GM12878 (cell line): ENCODE measurements around the gene SLC12A5. TPM values are rescaled to one million over a fixed set of nuclear protein-coding genes. Genes with fewer than 3 reads are reported as not detected.

ENCODE experiments used
- ATAC-seq: fragments of 200-7000 bp; cut with Tn5 transposase; 3 replicates; pipeline ENCODE4 v1.9.1; 2020; ENCODE audit warnings: mild to moderate bottlenecking, moderate library complexity
- BruUV-seq: library from RNA; stranded (reverse); fragments of 400-500 nt; replicated peaks from 2 replicates; lab custom pipeline; 2021; lab: Mats Ljungman, UMichigan
- CTCF ChIA-PET: fragments of 300-600 bp; sonication (Branson Sonifier 250); formaldehyde crosslinking; extraction: SDS; loops from one replicate; lab custom pipeline; 2021; ENCODE audit warnings: inconsistent platforms; lab: Yijun Ruan, JAX
- POLR2A ChIA-PET: fragments of 350-600 bp; formaldehyde crosslinking; extraction: SDS; loops from one replicate; lab custom pipeline; 2021; ENCODE audit warnings: inconsistent platforms; lab: Charles Lee
- RAD21 ChIA-PET: fragments of 300-600 bp; sonication (Branson Sonifier 250); formaldehyde crosslinking; loops from one replicate; lab custom pipeline; 2023; ENCODE audit warnings: antibody characterized with exemption; ENCODE audit not compliant: unreplicated experiment; lab: Charles Lee
- SMC1A ChIA-PET: fragments of 300-600 bp; sonication (Branson Sonifier 250); formaldehyde crosslinking; loops from one replicate; lab custom pipeline; 2023; ENCODE audit not compliant: unreplicated experiment, uncharacterized antibody; lab: Charles Lee
- DNase-seq: peaks from one replicate; pipeline ENCODE4 v3.0.0-alpha.2; 2011; ENCODE audit warnings: low read depth, low spot score
- FAIRE-seq: peaks from 3 replicates; lab custom pipeline; 2011; peaks lifted over from hg19 to GRCh38; lab: Jason Lieb, UNC
- H2AFZ ChIP-seq: 2 replicates; pipeline ENCODE4 v1.6.0; 2011; ENCODE audit warnings: low read depth, low read length, control low read depth; ENCODE audit not compliant: control insufficient read depth
- H3K27ac ChIP-seq: 2 replicates; pipeline ENCODE4 v1.5.1; 2011; ENCODE audit warnings: control low read depth; ENCODE audit not compliant: control insufficient read depth, insufficient read depth
- H3K27me3 ChIP-seq, 2 experiments: replicated peaks in 1 of 2; 2 replicates each; pipeline versions ENCODE4 v1.6.0 to v1.6.1; 2011; ENCODE audit warnings: low read length in 1 of 2; ENCODE audit not compliant: control insufficient read depth in 2 of 2, insufficient read depth in 2 of 2
- H3K36me3 ChIP-seq, 2 experiments: 2 replicates each; pipeline ENCODE4 v1.5.1; 2011; ENCODE audit warnings: low read length in 1 of 2; ENCODE audit not compliant: control insufficient read depth in 2 of 2, insufficient read depth in 2 of 2
- H3K4me1 ChIP-seq: 2 replicates; pipeline ENCODE4 v1.6.1; 2011; ENCODE audit warnings: mild to moderate bottlenecking, low read length, moderate library complexity, mixed read lengths; ENCODE audit not compliant: control insufficient read depth, insufficient read depth
- H3K4me2 ChIP-seq: 2 replicates; pipeline ENCODE4 v1.6.0; 2011; ENCODE audit warnings: control low read depth; ENCODE audit not compliant: control insufficient read depth, insufficient read depth
- H3K4me3 ChIP-seq: fragments of 200-600 bp; sonication (generic); 2 replicates; pipeline ENCODE4 v1.5.1; 2016
- H3K79me2 ChIP-seq: 2 replicates; pipeline ENCODE4 v1.6.0; 2011; ENCODE audit warnings: low read length; ENCODE audit not compliant: control insufficient read depth, insufficient read depth
- H3K9ac ChIP-seq: 2 replicates; pipeline ENCODE4 v1.8.0; 2011; ENCODE audit warnings: low read length, control low read depth, mixed read lengths; ENCODE audit not compliant: control insufficient read depth, insufficient read depth
- H3K9me3 ChIP-seq: replicated peaks from 3 replicates; pipeline ENCODE4 v1.5.1; 2011; ENCODE audit warnings: mild to moderate bottlenecking, low read length; ENCODE audit not compliant: control insufficient read depth, insufficient read depth
- H4K20me1 ChIP-seq: 2 replicates; pipeline ENCODE4 v1.6.0; 2011; ENCODE audit not compliant: control insufficient read depth, insufficient read depth
- BACH1 ChIP-seq: fragments of 450-650 bp; IDR thresholded peaks from 2 replicates; pipeline ENCODE4 v1.6.1; 2017; ENCODE audit warnings: mild to moderate bottlenecking, borderline replicate concordance
- CHD1 ChIP-seq: IDR thresholded peaks from 2 replicates; pipeline ENCODE4 v1.6.1; 2012; ENCODE audit warnings: low read depth, low read length, improper control_type of control experiment
- CHD4 ChIP-seq: fragments of 200-600 bp; sonication (generic); IDR thresholded peaks from 2 replicates; pipeline ENCODE4 v1.6.1; 2016; ENCODE audit warnings: mild to moderate bottlenecking
- EGR1 ChIP-seq, 2 experiments: IDR thresholded peaks; 1 replicate in 1 of 2; 2 replicates in 1 of 2; pipeline ENCODE4 v1.6.1; 2011 to 2012; ENCODE audit warnings: low read depth in 2 of 2, low read length in 2 of 2, borderline replicate concordance in 1 of 2, mild to moderate bottlenecking in 1 of 2, moderate library complexity in 1 of 2
- HCFC1 ChIP-seq: fragments of 150-350 bp; IDR thresholded peaks from 2 replicates; pipeline ENCODE4 v1.6.1; 2014; ENCODE audit warnings: low read length
- KLF5 ChIP-seq: fragments of 450-650 bp; IDR thresholded peaks from 2 replicates; pipeline ENCODE4 v1.6.1; 2014; ENCODE audit warnings: mild to moderate bottlenecking; ENCODE audit not compliant: partially characterized antibody
- NFIC ChIP-seq: IDR thresholded peaks from 2 replicates; pipeline ENCODE4 v1.6.1; 2012; ENCODE audit warnings: low read depth, mild to moderate bottlenecking, inconsistent platforms, low read length, moderate library complexity
- NR2F1 ChIP-seq: fragments of 450-650 bp; conservative IDR thresholded peaks from 2 replicates; pipeline ENCODE4 v1.6.1; 2017; ENCODE audit warnings: mild to moderate bottlenecking
- PAX5 ChIP-seq: IDR thresholded peaks from 2 replicates; pipeline ENCODE4 v1.6.1; 2011; ENCODE audit warnings: low read depth, low read length, borderline replicate concordance
- PAX8 ChIP-seq: fragments of 450-650 bp; IDR thresholded peaks from 2 replicates; pipeline ENCODE4 v1.6.1; 2017; ENCODE audit warnings: mild to moderate bottlenecking, moderate library complexity
- RCOR1 ChIP-seq: conservative IDR thresholded peaks from 2 replicates; pipeline ENCODE4 v1.6.1; 2012; ENCODE audit warnings: low read depth, low read length, improper control_type of control experiment
- SIN3A ChIP-seq: IDR thresholded peaks from 2 replicates; pipeline ENCODE4 v1.6.1; 2012; ENCODE audit warnings: low read depth, low read length, improper control_type of control experiment
- STAT1 ChIP-seq: fragments of 450-650 bp; conservative IDR thresholded peaks from 2 replicates; pipeline ENCODE4 v1.6.1; 2014; ENCODE audit warnings: antibody characterized with exemption, mild to moderate bottlenecking
- TCF12 ChIP-seq: IDR thresholded peaks from 2 replicates; pipeline ENCODE4 v1.6.1; 2011; ENCODE audit warnings: low read depth, mild to moderate bottlenecking, low read length
- ZNF622 ChIP-seq: fragments of 450-650 bp; IDR thresholded peaks from 2 replicates; pipeline ENCODE4 v1.6.1; 2017; ENCODE audit warnings: mild to moderate bottlenecking, inconsistent platforms
- ZSCAN29 ChIP-seq: fragments of 450-650 bp; IDR thresholded peaks from 2 replicates; pipeline ENCODE4 v1.6.1; 2017; ENCODE audit warnings: mild to moderate bottlenecking, moderate library complexity
- WGBS: methylation state at CpG from one replicate; pipeline ENCODE4 v1.1.6; 2016; ENCODE audit warnings: low lambda C conversion rate; ENCODE audit not compliant: insufficient replicate concordance, insufficient coverage; ENCODE audit errors: missing lambda C conversion rate; 5-methylcytosine and 5-hydroxymethylcytosine counted together
- in situ Hi-C: fragments of 300-500 bp; cut with MboI; formaldehyde crosslinking; loops from 9 replicates; pipeline ENCODE4 v1.14.3; 2018; ENCODE audit warnings: mixed read lengths
- intact Hi-C: fragments of 100-400 bp; cut with micrococcal nuclease; formaldehyde crosslinking; loops from one replicate; pipeline ENCODE4 v1.14.2; 2022; ENCODE audit not compliant: unreplicated experiment
- polyA plus RNA-seq, 11 experiments: library from polyadenylated mRNA; depleted of rRNA in 4 of 11; unstranded in 6 of 11; stranded (reverse) in 5 of 11; fragments of >200 nt; fragmentation: Nextera tagmentation in 4 of 11; fragmentation: Illumina TruSeq in 1 of 11; extraction: Ambion mirVana in 4 of 11; extraction: Trizol in 1 of 11; gene quantifications; 1 replicate in 1 of 11; 2 replicates in 10 of 11; pipeline versions ENCODE4 v1.2.1 to v1.2.3, GENCODE V29; 2011 to 2016; ENCODE audit warnings: inconsistent platforms in 2 of 11, missing spikeins in 2 of 11, low read depth in 1 of 11
- total RNA-seq, 4 experiments: library from RNA; depleted of rRNA in 3 of 4; stranded (reverse); fragments of >200 nt in 3 of 4; fragmentation: Illumina TruSeq in 1 of 4; extraction: Trizol in 1 of 4; gene quantifications; 2 replicates each; pipeline versions ENCODE4 v1.2.1 to v1.2.3, GENCODE V29; 2013 to 2021
- TF ChIP-seq, protein P1 (sequence below): fragments of 450-650 bp; IDR thresholded peaks from 2 replicates; pipeline ENCODE4 v1.6.1; 2017; ENCODE audit warnings: low read depth, mild to moderate bottlenecking, moderate library complexity
- TF ChIP-seq, protein P2 (sequence below): fragments of 450-650 bp; IDR thresholded peaks from 2 replicates; pipeline ENCODE4 v1.6.1; 2017; ENCODE audit warnings: borderline replicate concordance
- TF ChIP-seq, protein P3 (sequence below): fragments of 450-650 bp; formaldehyde crosslinking; IDR thresholded peaks from 2 replicates; pipeline ENCODE4 v1.4.0; 2022; ENCODE audit warnings: mild to moderate bottlenecking, moderate library complexity
- TF ChIP-seq, protein P4 (sequence below): IDR thresholded peaks from 2 replicates; pipeline ENCODE4 v1.6.1; 2011; ENCODE audit warnings: low read depth, mild to moderate bottlenecking, low read length, moderate library complexity, borderline replicate concordance; ENCODE audit errors: extremely low read depth

Gene SLC12A5
- total and polyA plus RNA-seq, 10 of the 15 experiments (the other 5 are each of a cell fraction or from before 2014, with no cell fraction given), result 0.26 to 2.7 (median 1.2) TPM

DNA sequence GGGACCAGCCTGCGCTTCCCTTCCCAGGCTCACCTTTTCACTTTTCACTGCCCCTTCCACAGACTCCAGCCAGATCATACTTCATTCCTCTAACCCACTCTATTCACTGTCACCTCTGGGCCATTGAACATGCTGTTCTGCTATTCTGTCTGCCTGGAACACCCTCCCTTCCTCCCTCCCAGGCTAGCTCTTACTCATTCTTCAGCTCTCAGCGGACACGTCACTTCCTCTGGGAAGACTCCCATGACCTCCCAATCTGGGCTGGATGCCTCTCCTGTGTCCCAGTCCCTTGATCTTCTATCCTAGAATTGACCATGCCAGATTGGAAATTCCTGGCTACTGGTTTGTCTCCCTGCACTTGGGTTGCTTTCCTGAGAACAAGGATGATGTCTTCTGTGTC, 5.0 kb downstream of the SLC12A5 start (continued):
- TF ChIP-seq, protein P1, sequence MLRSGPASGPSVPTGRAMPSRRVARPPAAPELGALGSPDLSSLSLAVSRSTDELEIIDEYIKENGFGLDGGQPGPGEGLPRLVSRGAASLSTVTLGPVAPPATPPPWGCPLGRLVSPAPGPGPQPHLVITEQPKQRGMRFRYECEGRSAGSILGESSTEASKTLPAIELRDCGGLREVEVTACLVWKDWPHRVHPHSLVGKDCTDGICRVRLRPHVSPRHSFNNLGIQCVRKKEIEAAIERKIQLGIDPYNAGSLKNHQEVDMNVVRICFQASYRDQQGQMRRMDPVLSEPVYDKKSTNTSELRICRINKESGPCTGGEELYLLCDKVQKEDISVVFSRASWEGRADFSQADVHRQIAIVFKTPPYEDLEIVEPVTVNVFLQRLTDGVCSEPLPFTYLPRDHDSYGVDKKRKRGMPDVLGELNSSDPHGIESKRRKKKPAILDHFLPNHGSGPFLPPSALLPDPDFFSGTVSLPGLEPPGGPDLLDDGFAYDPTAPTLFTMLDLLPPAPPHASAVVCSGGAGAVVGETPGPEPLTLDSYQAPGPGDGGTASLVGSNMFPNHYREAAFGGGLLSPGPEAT, result no peak
- TF ChIP-seq STAT1 (no peak), NR2F1 (no peak), CHD4 (no peak), ZNF622 (no peak), NFIC (no peak), KLF5 (no peak), PAX5 (no peak), HCFC1 (no peak), TCF12 (no peak), BACH1 (no peak)
- TF ChIP-seq, protein P2, sequence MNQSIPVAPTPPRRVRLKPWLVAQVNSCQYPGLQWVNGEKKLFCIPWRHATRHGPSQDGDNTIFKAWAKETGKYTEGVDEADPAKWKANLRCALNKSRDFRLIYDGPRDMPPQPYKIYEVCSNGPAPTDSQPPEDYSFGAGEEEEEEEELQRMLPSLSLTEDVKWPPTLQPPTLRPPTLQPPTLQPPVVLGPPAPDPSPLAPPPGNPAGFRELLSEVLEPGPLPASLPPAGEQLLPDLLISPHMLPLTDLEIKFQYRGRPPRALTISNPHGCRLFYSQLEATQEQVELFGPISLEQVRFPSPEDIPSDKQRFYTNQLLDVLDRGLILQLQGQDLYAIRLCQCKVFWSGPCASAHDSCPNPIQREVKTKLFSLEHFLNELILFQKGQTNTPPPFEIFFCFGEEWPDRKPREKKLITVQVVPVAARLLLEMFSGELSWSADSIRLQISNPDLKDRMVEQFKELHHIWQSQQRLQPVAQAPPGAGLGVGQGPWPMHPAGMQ, result no peak

DNA sequence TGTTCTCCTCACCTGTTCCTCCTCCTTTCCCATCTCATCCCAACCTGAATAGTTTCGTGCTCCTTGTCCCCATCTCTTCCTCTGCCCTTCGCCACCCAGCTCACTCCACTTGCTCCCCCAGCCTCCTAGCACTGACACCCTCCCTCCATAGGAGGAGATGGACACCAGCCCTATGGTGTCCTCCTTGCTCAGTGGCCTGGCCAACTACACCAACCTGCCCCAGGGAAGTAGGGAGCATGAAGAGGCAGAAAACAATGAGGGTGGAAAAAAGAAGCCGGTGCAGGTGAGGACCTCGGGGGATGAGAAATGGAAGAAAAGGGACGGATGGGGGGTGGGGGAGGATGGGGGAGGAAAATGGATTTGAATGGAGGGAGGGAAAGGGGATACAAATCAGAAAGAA, 6.2 kb downstream of the SLC12A5 start:
- ChIA-PET CTCF (no interaction called here), POLR2A (no interaction called here)
- TF ChIP-seq, protein P3, sequence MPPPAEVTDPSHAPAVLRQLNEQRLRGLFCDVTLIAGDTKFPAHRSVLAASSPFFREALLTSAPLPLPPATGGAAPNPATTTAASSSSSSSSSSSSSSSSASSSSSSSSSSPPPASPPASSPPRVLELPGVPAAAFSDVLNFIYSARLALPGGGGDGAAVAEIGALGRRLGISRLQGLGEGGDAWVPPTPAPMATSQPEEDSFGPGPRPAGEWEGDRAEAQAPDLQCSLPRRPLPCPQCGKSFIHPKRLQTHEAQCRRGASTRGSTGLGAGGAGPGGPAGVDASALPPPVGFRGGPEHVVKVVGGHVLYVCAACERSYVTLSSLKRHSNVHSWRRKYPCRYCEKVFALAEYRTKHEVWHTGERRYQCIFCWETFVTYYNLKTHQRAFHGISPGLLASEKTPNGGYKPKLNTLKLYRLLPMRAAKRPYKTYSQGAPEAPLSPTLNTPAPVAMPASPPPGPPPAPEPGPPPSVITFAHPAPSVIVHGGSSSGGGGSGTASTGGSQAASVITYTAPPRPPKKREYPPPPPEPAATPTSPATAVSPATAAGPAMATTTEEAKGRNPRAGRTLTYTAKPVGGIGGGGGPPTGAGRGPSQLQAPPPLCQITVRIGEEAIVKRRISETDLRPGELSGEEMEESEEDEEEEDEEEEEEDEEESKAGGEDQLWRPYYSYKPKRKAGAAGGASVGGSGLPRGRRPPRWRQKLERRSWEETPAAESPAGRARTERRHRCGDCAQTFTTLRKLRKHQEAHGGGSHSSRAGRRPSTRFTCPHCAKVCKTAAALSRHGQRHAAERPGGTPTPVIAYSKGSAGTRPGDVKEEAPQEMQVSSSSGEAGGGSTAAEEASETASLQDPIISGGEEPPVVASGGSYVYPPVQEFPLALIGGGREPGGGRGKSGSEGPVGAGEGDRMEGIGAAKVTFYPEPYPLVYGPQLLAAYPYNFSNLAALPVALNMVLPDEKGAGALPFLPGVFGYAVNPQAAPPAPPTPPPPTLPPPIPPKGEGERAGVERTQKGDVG (CRISPR knock-in tag), result no peak
- TF ChIP-seq PAX8 (no peak), CHD1 (no peak), RCOR1 (no peak), BACH1 (no peak), ZSCAN29 (no peak), EGR1 (IDR thresholded peaks at IDR 0.05; ENCODE audit: borderline replicate concordance in 1 of 2, low read depth in 2 of 2, low read length in 2 of 2) (no peak), STAT1 (no peak), SIN3A (no peak)
- TF ChIP-seq, protein P4, sequence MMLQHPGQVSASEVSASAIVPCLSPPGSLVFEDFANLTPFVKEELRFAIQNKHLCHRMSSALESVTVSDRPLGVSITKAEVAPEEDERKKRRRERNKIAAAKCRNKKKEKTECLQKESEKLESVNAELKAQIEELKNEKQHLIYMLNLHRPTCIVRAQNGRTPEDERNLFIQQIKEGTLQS, result no peak

More for the DNA sequence above, 6.2 kb downstream of the SLC12A5 start:
- H3K4me3 ChIP-seq, result no peak overlapping the region
- FAIRE-seq (no peak), DNase-seq (no peak), ATAC-seq (no peak)
- no peaks in the 10 kb centered on the region for H4K20me1 ChIP-seq
- BruUV-seq, result no TSS peak
- no peak overlapping the region for H2AFZ ChIP-seq
- H3K4me1 ChIP-seq, result no peaks in the 10 kb centered on the region
- H3K4me2 ChIP-seq, result no peak overlapping the region
- in situ Hi-C loops, result no loop called here
- H3K27me3 ChIP-seq, result peaks cover 3 to 4% of the 10 kb centered on the region in 2 experiments
- no peaks in the 10 kb centered on the region for H3K79me2 ChIP-seq
- no peak overlapping the region for H3K9ac ChIP-seq
- WGBS, result 0% methylated on average over 2 of the region's 5 CpGs
- RAD21 ChIA-PET, result no interaction called here
- H3K36me3 ChIP-seq, result no peaks in the 10 kb centered on the region
- no peak overlapping the region for H3K27ac ChIP-seq
- intact Hi-C loops, result no loop called here
- no peaks in the 10 kb centered on the region for H3K9me3 ChIP-seq
- SMC1A ChIA-PET, result no interaction called here
